ENCODE data around the gene MCU. TPM values are rescaled to one million over a fixed set of nuclear protein-coding genes. Genes with fewer than 3 reads are reported as not detected.
A peak's percentile ranks its signal among the peaks of the same experiment; 100 is the strongest.

The MCU gene
- total RNA-seq, 1 donor from 2014 or later: 31.8 TPM

DNA sequence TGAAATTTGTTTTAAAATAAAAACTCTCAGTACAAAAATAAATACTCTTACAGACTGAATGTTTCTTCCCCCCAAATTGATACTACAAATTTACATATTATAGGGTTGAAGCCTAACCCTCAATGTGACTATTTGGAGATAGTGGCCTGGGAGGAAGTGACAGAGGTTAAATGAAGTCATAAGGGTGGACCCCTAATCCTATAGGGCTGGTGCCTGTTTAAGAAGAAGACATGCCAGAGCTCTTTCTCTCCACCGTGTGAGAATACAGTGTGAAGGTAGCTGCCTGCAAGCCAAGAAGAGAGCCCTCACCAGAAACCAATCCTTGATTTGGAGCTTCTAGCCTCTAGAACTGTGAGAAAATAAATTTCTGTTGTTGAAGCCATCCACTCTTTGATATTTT is 67.6 kb downstream of the MCU start:
- H3K27ac ChIP-seq (ENCODE audit: low read depth, low read length): no peak overlapping the region
- H3K36me3 ChIP-seq (ENCODE audit: insufficient read depth, low read length): no peaks in the 10 kb centered on the region
- peaks cover 21% of the 10 kb centered on the region for H4K20me1 ChIP-seq (ENCODE audit: insufficient read depth, low read length)
- FAIRE-seq (no peak), DNase-seq (ENCODE audit: low read depth) (no peak)
- H3K4me3 ChIP-seq (ENCODE audit: insufficient read depth, low read depth, low read length): no peak overlapping the region
- H3K27ac Mint-ChIP-seq (ENCODE audit: unreplicated experiment): no peak overlapping the region
- H3K4me3 Mint-ChIP-seq (ENCODE audit: unreplicated experiment): no peak overlapping the region
- peaks cover 20% of the 10 kb centered on the region for H3K79me2 ChIP-seq (ENCODE audit: insufficient read depth, low read length)
- no peak overlapping the region for H2AFZ ChIP-seq (ENCODE audit: low read depth, low read length)
- no peaks in the 10 kb centered on the region for H3K9me3 Mint-ChIP-seq (ENCODE audit: unreplicated experiment)
- H3K27me3 Mint-ChIP-seq (ENCODE audit: low read depth, unreplicated experiment): no peaks in the 10 kb centered on the region
- H3K4me1 ChIP-seq (ENCODE audit: insufficient read depth, low read length): peaks cover 11% of the 10 kb centered on the region
- TF ChIP-seq, protein P1, sequence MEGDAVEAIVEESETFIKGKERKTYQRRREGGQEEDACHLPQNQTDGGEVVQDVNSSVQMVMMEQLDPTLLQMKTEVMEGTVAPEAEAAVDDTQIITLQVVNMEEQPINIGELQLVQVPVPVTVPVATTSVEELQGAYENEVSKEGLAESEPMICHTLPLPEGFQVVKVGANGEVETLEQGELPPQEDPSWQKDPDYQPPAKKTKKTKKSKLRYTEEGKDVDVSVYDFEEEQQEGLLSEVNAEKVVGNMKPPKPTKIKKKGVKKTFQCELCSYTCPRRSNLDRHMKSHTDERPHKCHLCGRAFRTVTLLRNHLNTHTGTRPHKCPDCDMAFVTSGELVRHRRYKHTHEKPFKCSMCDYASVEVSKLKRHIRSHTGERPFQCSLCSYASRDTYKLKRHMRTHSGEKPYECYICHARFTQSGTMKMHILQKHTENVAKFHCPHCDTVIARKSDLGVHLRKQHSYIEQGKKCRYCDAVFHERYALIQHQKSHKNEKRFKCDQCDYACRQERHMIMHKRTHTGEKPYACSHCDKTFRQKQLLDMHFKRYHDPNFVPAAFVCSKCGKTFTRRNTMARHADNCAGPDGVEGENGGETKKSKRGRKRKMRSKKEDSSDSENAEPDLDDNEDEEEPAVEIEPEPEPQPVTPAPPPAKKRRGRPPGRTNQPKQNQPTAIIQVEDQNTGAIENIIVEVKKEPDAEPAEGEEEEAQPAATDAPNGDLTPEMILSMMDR (IDR thresholded peaks at IDR 0.05; ENCODE audit: insufficient read depth, low read depth, low read length): no peak
- TF ChIP-seq EZH2 (IDR thresholded peaks at IDR 0.05; ENCODE audit: insufficient read depth, low read length): no peak
- H3K36me3 Mint-ChIP-seq (ENCODE audit: low read depth, unreplicated experiment): no peaks in the 10 kb centered on the region
- H3K9me3 ChIP-seq (ENCODE audit: insufficient read depth, low read depth, low read length): no peaks in the 10 kb centered on the region
- H3K4me2 ChIP-seq (ENCODE audit: low read length): no peak overlapping the region
- no peaks in the 10 kb centered on the region for H3K27me3 ChIP-seq (ENCODE audit: insufficient read depth, low read length)
- no peak overlapping the region for H3K9ac ChIP-seq (ENCODE audit: low read length)
- peaks cover 28% of the 10 kb centered on the region for H3K4me1 Mint-ChIP-seq (ENCODE audit: low read depth, unreplicated experiment)

DNA sequence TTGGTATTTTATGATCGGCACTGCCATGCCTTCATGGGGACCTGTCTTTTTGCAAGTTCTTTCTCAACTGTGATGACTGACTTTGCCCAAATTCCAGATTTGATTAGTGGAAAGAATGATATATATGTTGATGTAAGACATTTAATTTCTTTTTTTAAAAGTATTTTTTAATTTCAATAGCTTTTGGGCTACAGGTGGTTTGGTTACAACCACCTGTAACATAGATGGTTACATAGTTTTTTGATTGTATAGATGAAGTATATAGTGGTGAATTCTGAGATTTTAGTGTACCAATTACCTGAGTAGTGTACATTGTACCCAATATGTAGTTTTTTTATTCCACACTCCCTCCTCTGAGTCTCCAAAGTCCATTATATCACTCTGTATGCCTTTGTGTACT is 69.6 kb downstream of the MCU start:
- no peaks in the 10 kb centered on the region for H3K36me3 Mint-ChIP-seq (ENCODE audit: low read depth, unreplicated experiment)
- Histone ChIP-seq H3K27me3 (ENCODE audit: insufficient read depth, low read length) (no peaks in the 10 kb centered on the region), H3K27ac (ENCODE audit: low read depth, low read length) (no peak overlapping the region), H3K79me2 (ENCODE audit: insufficient read depth, low read length) (peaks cover 25% of the 10 kb centered on the region), H4K20me1 (ENCODE audit: insufficient read depth, low read length) (peaks cover 7% of the 10 kb centered on the region), H3K9ac (ENCODE audit: low read length) (no peak overlapping the region), H3K4me2 (ENCODE audit: low read length) (no peak overlapping the region), H2AFZ (ENCODE audit: low read depth, low read length) (no peak overlapping the region), H3K4me3 (ENCODE audit: insufficient read depth, low read depth, low read length) (no peak overlapping the region), H3K4me1 (ENCODE audit: insufficient read depth, low read length) (peaks cover 11% of the 10 kb centered on the region), H3K36me3 (ENCODE audit: insufficient read depth, low read length) (no peaks in the 10 kb centered on the region), H3K9me3 (ENCODE audit: insufficient read depth, low read depth, low read length) (no peaks in the 10 kb centered on the region)
- no peak overlapping the region for H3K4me3 Mint-ChIP-seq (ENCODE audit: unreplicated experiment)
- no peak for FAIRE-seq
- H3K27me3 Mint-ChIP-seq (ENCODE audit: low read depth, unreplicated experiment): no peaks in the 10 kb centered on the region
- peaks cover 27% of the 10 kb centered on the region for H3K4me1 Mint-ChIP-seq (ENCODE audit: low read depth, unreplicated experiment)
- no peak overlapping the region for H3K27ac Mint-ChIP-seq (ENCODE audit: unreplicated experiment)
- H3K9me3 Mint-ChIP-seq (ENCODE audit: unreplicated experiment): no peaks in the 10 kb centered on the region
- no peak for DNase-seq (ENCODE audit: low read depth)
- TF ChIP-seq EZH2 (IDR thresholded peaks at IDR 0.05; ENCODE audit: insufficient read depth, low read length): no peak
- TF ChIP-seq, protein P1 (IDR thresholded peaks at IDR 0.05; ENCODE audit: insufficient read depth, low read depth, low read length): no peak

DNA sequence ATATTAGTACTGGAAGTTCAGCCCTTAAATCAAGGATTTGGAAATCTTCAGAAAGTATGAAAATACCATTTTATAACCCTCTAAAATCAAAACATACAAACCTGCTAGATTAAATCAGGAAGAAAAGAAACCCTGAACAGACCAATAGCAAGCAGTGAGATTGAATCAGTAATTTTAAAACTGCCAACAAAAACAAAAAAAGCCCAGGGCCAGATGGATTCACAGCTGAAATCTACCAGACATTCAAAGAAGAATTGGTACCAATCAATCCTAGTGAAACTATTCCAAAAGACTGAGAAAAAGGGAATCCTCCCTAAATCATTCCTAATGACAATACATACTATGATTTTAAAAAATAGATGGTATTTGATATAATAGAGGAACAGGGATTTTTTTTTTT is 70.1 kb downstream of the MCU start:
- TF ChIP-seq EZH2 (IDR thresholded peaks at IDR 0.05; ENCODE audit: insufficient read depth, low read length): no peak
- TF ChIP-seq, protein P1 (IDR thresholded peaks at IDR 0.05; ENCODE audit: insufficient read depth, low read depth, low read length): no peak
- H3K27ac Mint-ChIP-seq (ENCODE audit: unreplicated experiment): peak overlapping the region; percentile 12
- Histone ChIP-seq H4K20me1 (ENCODE audit: insufficient read depth, low read length) (peaks cover 2% of the 10 kb centered on the region), H3K27me3 (ENCODE audit: insufficient read depth, low read length) (no peaks in the 10 kb centered on the region), H3K27ac (ENCODE audit: low read depth, low read length) (no peak overlapping the region), H3K79me2 (ENCODE audit: insufficient read depth, low read length) (peaks cover 25% of the 10 kb centered on the region), H3K9ac (ENCODE audit: low read length) (no peak overlapping the region), H3K9me3 (ENCODE audit: insufficient read depth, low read depth, low read length) (no peaks in the 10 kb centered on the region), H3K4me1 (ENCODE audit: insufficient read depth, low read length) (peaks cover 11% of the 10 kb centered on the region), H3K4me2 (ENCODE audit: low read length) (no peak overlapping the region), H3K4me3 (ENCODE audit: insufficient read depth, low read depth, low read length) (no peak overlapping the region), H2AFZ (ENCODE audit: low read depth, low read length) (no peak overlapping the region), H3K36me3 (ENCODE audit: insufficient read depth, low read length) (no peaks in the 10 kb centered on the region)
- no peaks in the 10 kb centered on the region for H3K9me3 Mint-ChIP-seq (ENCODE audit: unreplicated experiment)
- no peak for FAIRE-seq
- H3K27me3 Mint-ChIP-seq (ENCODE audit: low read depth, unreplicated experiment): no peaks in the 10 kb centered on the region
- no peak overlapping the region for H3K4me3 Mint-ChIP-seq (ENCODE audit: unreplicated experiment)
- no peaks in the 10 kb centered on the region for H3K36me3 Mint-ChIP-seq (ENCODE audit: low read depth, unreplicated experiment)
- DNase-seq (ENCODE audit: low read depth): no peak
- H3K4me1 Mint-ChIP-seq (ENCODE audit: low read depth, unreplicated experiment): peaks cover 22% of the 10 kb centered on the region
